HG02884 (cell line): ENCODE results near the gene C9.
"Not testable (repeated sequence)": the region's sequence is repeated elsewhere in the genome, so short reads cannot be mapped to it uniquely, and the experiment has no call there.

Experiments
- ATAC-seq: cut with Tn5 transposase; IDR thresholded peaks from one replicate; pipeline ENCODE4 v1.9.1; 2021; ENCODE audit warnings: mild to moderate bottlenecking, moderate library complexity; ENCODE audit not compliant: unreplicated experiment

Gene C9

DNA sequence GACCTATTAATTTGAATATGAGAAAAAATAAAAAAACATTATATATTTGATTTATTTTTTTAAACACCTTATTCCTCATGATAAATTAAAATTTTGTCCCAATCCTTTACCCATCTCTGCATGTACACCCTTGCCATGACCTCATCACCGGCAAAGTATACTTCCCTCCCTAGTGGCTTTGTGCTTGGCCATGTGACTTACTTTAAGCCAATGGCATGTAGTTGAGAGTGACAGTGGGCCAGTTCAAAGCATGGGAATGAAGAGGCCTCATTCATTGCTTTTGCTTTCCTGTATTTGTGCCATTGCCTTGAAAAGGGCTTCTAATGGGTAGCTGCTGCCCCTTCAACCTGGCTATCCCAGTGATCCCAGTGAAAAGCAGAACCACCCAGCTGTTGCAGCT, 31.2 kb downstream of the C9 start:
- ATAC-seq: no peak

DNA sequence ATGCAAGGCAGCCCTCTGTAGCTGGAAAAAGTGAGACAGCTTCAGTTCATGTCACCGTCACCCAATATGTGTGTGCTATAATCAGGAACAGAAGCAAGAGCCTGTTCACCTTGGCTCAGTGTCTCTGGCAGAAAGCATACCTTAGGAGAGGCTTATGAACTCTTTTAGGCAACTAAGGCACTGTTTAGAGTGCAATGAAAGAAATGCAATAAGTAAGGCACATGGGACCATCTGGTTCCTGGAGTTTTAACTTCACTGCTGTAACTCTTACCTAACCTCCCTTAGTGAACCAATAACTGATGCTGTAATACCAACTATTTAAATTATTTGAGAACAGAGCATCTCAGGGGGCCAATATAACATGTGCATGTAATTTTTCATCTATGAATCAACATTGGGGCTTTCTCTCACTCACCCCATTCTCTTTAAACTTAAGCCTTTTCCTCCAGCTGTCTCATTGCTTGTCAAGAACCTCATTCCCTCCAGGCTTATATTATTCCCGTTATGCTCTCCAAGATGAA, 32.4 kb downstream of the C9 start:
- no peak for ATAC-seq

DNA sequence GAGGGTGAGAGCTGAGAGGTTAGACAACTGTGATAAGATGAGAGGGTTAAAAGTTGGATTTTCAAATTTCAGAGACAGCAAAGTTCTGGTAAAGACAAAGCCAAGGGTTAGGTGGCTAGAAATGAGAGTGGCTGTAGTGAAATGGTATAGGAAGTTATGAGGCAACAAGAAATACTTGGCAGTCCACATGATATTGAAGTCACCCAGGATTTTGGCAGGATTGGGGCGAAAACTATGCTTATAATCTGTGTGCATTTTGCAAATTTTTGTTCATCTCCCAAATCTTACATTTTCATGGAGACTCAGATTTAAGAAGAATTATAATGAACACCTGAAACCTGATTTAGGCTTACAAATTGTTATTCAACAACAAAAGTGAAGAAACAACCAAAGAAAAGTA, 35.6 kb downstream of the C9 start:
- ATAC-seq: no peak

DNA sequence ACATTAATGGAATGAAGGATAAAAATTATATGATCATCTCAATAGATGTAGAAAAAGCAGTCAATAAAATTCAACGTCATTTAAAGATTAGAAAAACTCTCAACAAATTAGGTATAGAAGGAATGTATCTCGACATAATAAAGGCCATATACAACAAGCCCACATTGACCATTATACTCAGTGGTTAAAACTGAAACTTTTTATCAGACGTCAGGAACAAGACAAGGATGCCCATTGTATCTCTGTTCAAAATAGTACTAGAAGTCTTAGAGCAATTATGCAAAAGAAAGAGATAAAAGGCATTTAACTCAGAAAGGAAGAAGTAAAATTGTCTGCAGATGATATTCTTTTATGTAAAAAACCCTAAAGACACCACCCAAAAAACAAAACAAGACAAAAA, 40.8 kb downstream of the C9 start:
- ATAC-seq: no peak

DNA sequence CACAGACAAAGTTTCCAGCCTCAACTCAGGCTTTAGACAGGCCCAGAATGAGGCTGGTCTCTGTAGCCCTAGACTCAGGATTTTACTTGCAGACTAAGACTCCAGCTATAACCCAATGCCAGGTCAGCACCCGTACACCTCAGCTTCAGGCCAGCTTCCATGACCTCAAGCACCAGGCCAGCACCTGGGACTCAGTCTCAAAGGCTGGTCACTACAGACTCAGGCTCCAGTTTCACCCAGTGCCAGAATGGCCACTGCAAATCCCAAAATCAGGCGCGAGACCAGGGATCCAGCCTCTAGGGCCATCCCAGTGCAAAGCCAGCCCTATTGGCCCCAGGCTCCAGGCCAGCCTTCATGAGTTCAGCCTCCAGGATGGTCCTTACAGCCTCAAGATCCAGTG, 44.9 kb downstream of the C9 start:
- ATAC-seq: no peak

DNA sequence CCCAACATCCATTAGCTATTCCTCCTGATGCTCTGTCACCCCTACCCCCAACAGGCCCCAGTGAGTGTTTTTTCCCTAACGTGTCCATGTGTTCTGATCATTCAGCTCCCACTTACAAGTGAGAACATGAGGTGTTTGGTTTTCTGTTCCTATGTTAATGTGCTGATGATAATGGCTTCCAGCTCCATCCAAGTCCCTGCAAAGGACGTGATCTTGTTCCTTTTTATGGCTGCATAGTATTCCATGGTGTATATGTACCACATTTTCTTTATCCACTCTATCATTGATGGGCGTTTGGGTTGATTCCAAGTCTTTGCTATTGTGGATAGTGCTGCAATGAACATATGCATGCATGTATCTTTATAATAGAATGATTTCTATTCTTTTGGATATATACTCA, 47.8 kb downstream of the C9 start:
- not testable (repeated sequence) for ATAC-seq

DNA sequence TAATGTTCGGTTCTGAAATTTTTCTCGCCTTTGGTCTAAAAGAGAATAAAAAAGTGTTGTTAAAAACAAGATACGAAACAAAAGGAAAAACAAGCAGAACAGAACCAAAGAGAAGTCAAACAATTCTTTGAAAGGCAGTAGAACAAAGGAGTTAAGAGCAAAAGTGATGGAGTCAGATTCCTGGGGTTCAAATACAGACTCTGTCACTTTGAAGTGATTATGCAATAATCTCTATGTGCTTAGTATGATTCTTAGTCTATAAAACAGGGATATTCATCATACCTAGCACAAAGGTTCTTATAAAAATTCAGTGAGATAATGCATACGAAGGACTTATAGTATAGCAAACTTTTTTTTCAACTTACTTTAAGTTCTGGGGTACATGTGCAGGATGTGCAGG, 48.3 kb downstream of the C9 start:
- no peak for ATAC-seq

DNA sequence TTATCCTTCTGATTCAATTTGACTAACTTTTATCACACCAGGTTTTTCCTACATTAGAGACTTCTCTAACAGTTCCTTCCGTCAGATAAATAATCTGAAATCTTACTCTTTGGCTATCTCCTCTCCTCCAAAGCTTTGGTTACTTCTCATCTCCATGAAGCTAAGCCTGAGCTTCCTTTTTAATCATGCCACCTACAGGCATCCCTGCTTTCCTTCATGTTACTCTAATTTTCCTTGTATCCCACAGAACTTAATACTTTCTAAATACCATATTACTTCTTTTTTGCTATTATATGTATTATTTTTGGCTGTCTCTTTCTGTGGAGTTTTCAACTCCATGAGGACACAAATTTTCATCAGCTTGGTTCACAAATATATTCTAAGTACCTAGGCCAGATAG, 49.7 kb downstream of the C9 start:
- ATAC-seq: no peak

DNA sequence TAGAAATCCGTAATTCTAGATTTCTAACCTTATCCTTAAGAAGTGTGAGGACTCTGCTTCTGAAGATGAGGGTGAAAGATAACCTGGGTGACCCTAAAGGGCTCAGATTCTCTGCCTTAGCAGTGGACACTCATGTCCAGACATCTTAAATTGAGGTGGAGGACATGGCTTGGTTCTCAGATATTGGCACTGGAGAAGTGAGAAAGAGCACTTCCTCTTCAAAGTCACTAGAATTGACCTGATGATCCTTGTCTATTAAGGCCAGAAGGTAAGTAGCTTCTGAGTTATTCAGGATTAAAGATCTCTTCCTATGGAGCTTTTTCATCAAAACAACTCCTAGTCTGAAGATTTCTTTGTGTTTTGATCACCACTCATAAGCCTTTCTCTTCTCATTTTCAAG, 54.8 kb downstream of the C9 start:
- ATAC-seq: no peak

DNA sequence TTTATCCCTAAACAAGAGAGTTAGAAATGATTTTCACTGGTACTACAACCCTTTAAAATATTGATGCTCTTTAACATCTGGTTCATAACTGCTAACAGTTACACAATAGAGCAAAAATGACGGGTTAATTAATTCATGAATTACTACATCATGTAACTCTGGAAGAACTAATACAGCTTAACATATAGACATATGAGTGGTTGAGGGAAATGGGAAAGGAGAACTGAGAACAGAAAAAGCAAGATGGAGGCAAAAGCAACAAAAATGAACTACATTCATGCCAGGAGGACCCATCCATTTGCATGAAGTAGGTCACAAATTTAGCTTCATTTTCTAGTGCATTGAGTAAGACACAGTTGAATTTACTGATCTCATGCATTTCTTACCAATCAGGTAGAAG, 61.8 kb downstream of the C9 start:
- peak; percentile 55 for ATAC-seq

DNA sequence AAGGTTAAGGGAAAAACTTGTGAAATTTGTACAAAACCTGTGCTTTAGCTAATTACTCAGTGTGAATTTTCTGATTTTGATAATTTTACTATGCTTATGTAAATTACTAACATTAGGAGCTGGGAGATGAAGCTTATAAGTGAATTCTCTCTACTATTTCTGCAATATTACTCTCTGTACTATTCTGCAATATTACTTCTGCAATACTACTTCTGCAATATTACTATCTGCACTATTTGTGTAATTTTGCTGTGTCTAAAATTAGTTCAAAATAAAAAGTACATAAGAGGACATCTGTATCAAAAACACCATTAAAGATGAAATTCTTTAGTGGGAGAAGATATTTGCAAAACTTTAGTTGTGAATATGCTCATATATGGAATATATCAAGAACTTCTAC, 62.9 kb downstream of the C9 start:
- no peak for ATAC-seq

DNA sequence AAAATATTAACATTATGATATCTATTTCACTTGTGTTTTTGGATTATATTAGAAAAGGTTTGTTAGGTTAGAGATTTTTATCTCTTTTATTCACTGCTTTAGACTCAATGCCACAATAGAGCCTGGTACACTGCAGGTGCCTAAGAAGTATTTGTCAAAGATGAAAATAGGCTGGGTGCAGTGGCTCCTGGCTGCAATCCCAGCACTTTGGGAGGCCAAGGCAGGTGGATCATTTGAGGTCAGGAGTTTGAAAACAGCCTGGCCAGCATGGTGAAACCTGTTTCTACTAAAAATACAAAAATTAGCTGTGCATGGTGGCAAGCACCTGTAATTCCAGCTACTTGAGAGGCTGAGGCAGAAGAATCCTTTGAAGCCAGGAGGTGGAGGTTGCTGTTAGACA, 64.3 kb downstream of the C9 start:
- ATAC-seq: no peak

DNA sequence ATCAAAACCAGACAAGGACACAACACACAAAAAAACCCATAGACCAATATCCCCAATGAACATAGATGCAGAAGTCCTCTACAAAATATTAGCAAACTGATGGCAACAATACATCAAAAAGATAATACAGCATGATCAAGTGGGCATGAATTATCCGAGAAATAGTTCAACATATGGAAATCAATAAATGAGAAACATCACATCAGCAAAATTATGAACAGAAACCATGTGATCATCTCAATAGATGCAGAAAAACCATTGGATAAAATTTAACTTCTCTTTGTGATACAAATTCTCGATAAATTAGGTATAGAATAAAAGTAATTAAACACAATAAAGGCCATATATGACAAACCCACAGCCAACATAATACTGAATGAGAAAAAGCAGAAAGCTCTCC, 69.6 kb downstream of the C9 start:
- no peak for ATAC-seq

DNA sequence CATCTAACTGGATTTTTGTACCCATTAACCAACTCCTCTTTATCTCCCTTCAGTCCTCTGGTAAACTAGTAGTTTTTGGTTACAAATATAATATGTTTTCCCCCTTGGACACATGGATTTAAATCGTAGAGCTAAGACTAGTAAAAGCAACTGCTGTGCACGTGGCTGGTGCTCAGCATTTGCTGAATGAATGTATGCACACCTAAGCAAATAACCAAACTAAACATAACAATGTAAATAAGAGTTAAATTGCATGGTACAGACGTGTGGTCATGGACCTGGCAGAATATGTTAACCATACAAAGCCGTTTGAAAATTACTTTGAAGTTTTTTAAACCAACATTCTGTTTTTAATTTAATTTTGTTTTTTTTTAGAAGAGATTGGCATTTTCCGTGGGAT, 79.7 kb downstream of the C9 start:
- ATAC-seq: no peak

DNA sequence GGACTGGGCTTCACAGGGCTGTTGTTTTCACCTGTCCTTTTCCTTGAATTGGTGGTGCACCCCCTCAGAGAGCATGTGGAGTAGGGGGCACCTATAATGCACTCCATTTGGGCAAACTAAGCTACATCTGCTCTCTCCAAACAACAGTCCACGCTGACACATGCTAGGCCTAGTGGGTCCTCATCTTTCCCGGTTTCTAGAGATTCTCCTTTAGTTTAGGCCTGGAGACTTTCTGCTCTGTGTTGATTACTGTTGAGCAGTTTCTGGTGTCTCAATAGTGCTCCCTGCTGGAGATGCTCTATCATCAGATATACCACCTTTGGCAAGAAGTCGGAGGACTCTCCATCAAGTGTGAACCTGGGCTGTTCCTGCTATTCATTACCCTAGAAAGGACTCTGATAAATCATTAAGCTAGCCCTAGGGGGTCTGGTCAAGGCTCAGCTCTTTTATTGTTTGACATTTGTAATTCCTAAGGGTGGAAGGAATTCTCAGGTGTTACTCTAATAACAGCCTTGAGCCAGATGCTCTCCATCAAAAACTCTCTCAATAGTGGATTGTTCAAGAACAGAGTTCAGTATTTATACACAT, 81.0 kb downstream of the C9 start:
- peak; percentile 94 for ATAC-seq

DNA sequence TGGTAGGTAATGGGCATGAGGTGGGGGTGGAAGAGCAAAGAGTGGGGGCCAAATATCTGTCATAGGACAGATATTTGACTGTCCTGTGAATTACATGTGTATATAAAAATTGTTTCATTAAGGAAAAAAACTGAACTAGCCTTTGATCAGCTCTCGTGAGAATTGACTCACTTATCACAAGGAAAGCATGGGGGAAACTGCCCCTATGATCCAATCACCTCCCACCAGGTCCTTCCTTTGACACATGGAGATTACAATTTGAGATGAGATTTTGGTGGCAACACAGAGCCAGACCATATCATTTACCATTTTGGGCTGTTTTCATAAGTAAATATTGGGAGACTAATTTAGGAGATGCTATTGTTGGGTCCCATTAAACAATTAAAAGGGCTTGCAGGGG, 81.7 kb downstream of the C9 start:
- no peak for ATAC-seq

DNA sequence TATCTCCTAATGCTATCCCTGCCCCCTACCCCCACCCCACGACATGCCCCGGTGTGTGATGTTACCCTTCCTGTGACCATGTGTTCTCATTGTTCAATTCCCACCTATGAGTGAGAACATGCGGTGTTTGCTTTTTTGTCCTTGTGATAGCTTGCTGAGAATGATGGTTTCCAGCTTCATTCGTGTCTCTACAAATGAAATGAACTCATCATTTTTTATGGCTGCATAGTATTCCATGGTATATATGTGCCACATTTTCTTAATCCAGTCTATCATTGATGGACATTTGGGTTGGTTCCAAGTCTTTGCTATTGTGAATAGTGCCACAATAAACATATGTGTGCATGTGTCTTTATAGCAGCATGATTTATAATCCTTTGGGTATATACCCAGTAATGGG, 88.4 kb downstream of the C9 start:
- not testable (repeated sequence) for ATAC-seq

DNA sequence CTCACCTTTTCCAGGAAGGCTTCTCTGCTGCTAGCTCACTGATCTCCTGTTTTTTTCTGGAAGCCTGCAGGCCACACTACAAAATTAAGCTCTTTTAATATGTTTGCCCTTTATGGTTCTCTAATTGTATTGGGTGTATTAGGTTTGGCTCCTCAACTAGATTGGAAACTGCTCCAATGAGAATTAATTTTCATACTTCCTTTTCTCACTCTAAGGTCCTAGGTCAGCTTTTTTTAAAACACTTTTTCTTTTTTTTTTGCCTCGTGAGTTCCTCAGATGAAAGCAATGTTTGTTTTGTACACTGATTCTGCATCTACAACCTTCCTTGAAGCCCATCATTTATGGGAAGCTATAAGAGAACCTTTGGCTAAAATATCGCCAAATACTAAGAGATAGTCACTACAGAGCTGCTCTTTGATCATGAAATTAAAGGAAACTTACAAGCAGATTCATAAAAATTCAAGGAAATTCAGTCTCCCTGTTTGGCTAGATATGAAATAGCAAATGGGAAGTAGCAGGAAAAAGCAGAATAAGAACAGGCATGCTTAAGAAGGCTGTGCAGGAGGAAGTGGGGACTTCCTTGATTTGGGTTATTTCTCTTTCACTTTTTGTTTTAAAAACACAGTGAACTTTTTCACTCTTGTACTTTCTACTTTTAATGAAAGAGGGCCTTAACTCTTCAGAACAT, 89.8 kb downstream of the C9 start:
- no peak for ATAC-seq

DNA sequence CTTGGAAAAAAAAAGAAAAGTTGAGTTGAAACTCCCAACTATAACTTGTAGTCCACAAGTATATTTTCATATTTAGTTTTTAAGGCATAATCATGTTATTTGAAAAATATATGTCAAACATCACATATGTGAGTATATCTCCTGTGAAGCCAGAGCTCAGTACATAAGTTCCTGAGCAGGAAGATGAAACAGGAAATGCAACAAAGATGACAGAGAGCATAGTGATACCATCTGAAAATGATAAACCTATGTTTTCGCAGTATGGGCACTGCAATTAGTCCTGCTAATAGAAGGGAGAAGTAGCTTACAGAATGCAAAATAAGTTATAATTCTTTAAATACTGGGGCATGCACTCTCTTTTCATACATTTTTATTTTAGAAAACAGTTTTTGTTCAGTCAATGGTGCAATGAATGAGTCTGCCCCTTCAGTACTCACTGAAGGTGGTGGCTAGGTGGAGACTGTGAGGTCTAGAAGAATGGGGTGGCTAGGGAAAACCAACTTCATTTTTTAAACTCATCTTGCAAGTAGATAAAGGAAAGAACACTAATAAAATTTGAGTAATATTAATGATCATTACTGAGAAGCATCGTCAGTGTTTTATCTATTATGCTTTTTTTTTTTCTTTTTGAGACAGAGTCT, 90.9 kb downstream of the C9 start:
- no peak for ATAC-seq

DNA sequence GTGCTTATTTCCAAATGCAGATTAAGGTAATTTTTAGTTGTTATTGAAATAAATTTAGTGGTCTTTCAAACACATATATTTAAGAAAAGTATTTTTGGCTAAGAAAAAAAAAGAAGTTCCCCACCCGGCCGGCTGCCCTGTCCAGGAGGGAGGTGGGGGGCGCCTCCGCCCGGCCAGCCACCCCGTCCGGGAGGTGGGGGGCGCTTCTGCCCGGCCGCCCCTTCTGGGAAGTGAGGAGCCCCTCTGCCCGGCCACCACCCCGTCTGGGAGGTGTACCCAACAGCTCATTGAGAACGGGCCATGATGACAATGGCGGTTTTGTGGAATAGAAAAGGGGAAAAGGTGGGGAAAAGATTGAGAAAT, 91.4 kb downstream of the C9 start:
- ATAC-seq: not testable (repeated sequence)

DNA sequence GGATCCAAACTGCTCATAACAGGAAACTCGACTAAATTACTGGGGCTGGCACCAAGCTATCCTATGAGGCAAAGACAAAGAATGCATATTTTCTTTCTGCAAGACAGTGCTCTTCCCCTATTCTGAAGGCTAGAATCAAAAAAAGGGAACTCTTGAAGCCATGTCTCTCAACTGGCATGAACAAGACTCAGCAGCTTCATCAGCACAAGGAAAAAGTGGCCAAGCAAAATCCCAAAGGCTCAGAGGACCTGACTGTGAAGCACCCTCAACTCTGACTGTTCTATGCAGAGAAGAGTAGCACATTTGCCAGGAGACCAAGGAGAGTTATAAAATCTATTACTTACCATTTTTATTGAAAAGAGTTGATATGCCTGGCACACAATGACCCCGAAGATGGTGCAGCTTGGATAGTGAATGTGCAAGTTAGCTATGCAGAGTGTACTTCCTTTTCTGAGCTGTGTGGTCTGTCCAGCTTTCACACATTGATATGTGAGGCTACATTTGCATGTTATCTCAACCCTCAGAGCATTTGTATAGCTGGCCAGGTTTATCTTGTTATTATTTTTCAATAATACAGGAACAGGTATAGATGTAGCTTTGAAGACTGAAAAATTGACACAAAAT, 94.0 kb downstream of the C9 start:
- no peak for ATAC-seq

DNA sequence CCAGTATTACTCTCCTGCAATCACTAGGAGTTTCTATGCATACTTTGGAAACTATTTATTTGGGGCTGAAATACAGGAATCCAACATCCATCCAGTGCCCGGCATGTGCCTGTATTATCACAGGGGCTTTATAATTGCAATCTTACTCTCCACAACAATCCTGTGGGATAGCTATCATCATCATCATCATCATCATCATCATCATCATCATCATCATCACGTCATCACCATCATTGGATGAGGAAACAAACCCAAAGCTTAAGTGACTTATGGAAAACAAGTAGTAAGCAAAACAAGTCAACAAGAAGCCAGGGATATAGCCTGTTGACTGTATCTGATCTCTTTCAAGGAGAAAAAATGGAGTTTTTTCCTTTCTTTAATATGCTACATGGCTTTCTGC, 97.1 kb downstream of the C9 start:
- no peak for ATAC-seq
